Mammary epithelial cell (primary cell): ENCODE results near the gene ARHGAP40.

Experiments
- CTCF ChIP-seq, 2 donors: IDR thresholded peaks in 1 of 2; conservative IDR thresholded peaks in 1 of 2; 2 replicates each; pipeline ENCODE4 v1.5.1; 2011 to 2012; ENCODE audit warnings: inconsistent platforms in 2 of 2, low read length in 2 of 2, mild to moderate bottlenecking in 2 of 2, control low read depth in 1 of 2, low read depth in 1 of 2; ENCODE audit not compliant: insufficient read depth in 1 of 2; ENCODE audit errors: extremely low read depth in 1 of 2
- EZH2 ChIP-seq: IDR thresholded peaks from 2 replicates; pipeline ENCODE4 v1.6.1; 2012; ENCODE audit warnings: low read length, inconsistent platforms, borderline replicate concordance

- TF ChIP-seq EZH2 (no peak), CTCF (conservative IDR thresholded peaks at IDR 0.05 in 1 of 2, IDR thresholded peaks at IDR 0.05 in 1 of 2; ENCODE audit: extremely low read depth in 1 of 2, insufficient read depth in 1 of 2, low read depth in 1 of 2, low read length in 2 of 2) (no peak)
These were observed 8.2 kb downstream of the ARHGAP40 start for GRCh38 chr20:38609815-38610214.
